NCI-H1092 treated with DMSO at 0.1 percent for 48 hours (cell line): ENCODE measurements around the gene HOOK2.

ENCODE experiments used
- DNase-seq: peaks from one replicate; lab custom pipeline; 2025; lab: John Stamatoyannopoulos, UW

HOOK2 gene

GRCh38 chr19:12782424-12783290, 7.3 kb upstream of the HOOK2 start:
- DNase-seq = peak; percentile 67

GRCh38 chr19:12782174-12782423, 6.7 kb upstream of the HOOK2 start:
- DNase-seq = no peak

- DNase-seq = peak; percentile 58
Observed at GRCh38 chr19:12779162-12779993, 4.0 kb upstream of the HOOK2 start.

DNA sequence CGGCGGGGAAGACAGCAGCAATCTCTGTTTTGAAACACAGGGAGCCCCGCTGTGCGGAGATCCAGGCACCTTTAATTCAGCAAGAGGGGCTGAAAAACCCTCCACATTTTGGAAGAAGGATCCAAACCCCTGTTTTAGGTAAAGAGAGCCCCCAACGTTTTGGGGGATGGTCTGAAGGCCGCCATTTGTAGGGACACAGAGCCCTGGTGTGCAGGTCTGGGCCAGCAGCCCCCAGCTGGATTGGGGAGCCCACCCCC, 3.5 kb upstream of the HOOK2 start:
- DNase-seq = no peak

GRCh38 chr19:12778017-12778904, 2.9 kb upstream of the HOOK2 start:
- peak; percentile 80 for DNase-seq

DNA sequence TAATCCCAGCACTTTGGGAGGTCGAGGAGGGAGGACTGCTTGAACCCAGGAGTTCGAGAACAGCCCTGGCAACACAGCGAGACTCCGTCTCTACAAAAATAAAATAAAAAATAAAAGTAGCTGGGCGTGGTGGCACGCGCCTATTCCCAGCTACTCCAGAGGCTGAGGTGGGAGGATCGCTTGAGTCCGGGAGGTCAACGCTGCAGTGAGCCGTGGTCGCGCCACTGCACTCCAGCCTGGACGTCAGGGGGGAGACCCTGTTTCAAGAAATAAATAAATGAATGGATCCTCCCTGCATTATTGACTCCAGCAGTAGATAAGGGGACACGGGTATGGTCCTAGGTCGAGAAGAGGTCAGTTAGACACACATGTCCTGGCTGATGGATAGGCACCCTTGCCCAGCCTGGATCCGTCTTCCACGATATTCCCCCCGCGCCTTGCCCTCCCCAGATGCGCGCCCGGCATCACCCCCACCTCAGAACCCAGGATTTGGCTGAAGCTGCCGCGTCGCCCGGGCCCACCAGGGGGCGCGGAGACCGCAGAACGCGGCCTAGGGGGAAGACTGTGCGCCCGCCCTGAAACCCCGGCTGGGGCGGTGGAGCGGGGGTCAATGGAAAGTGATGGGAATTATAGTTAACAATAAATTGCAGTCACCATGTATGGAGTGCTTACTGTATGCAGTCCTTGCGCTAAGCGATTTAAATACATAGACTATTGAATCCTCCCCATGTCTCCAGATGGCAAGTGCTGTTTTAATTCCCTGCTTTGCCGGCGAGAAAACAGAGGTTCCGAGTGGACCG, 2.1 kb upstream of the HOOK2 start:
- DNase-seq = peak; percentile 84

GRCh38 chr19:12773571-12773970, 1.8 kb downstream of the HOOK2 start:
- DNase-seq = no peak

- no peak for DNase-seq
Observed at GRCh38 chr19:12772323-12772722, 3.0 kb downstream of the HOOK2 start.

GRCh38 chr19:12770922-12771321, 4.4 kb downstream of the HOOK2 start:
- no peak for DNase-seq

GRCh38 chr19:12769689-12770088, 5.7 kb downstream of the HOOK2 start:
- peak; percentile 27 for DNase-seq

DNA sequence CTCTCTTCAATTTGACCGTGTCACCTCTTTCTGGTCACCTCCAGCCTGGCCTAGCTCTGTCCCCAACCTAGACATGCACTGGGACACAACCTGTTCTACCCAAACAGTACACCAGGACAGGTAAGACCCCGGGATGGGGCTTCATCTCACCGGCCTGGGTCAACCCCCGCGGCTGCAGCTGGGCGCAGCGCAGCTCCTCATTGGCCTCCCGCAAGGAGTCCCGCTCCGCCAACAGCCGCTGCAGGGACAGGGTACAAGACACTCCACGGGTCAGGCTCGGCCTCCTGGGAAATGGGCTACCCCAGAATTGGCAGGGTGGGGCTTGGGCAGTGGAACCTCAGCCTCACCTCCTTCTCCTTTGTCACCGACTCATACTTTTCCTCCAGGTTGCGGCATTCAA, 7.7 kb downstream of the HOOK2 start:
- no peak for DNase-seq

GRCh38 chr19:12767150-12767549, 8.2 kb downstream of the HOOK2 start:
- no peak for DNase-seq

- peak; percentile 22 for DNase-seq
Observed at GRCh38 chr19:12766051-12766521, 9.3 kb downstream of the HOOK2 start.

DNA sequence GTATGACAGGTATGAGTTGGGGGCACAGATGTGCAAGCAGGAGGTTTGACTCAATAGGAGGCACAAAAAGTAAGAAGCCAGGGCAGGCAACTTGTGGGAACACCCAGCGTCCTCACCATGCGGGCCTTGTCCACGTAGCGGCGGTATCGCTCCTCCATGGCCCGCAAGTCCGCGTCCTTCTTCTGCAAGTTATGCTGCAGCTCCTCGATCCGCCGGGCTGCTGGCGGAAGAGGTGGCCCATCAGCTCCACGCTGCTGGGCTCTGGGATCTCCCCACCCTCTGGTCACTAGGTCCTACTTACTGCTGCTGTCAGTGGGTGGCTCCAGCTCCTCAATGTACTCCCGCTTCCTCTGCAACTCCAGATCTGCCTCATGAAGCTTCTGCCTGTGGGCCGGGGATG, 10.7 kb downstream of the HOOK2 start:
- no peak for DNase-seq

GRCh38 chr19:12763100-12763499, 12.3 kb downstream of the HOOK2 start:
- DNase-seq = no peak

GRCh38 chr19:12759686-12760085, 15.7 kb downstream of the HOOK2 start:
- DNase-seq = no peak

DNA sequence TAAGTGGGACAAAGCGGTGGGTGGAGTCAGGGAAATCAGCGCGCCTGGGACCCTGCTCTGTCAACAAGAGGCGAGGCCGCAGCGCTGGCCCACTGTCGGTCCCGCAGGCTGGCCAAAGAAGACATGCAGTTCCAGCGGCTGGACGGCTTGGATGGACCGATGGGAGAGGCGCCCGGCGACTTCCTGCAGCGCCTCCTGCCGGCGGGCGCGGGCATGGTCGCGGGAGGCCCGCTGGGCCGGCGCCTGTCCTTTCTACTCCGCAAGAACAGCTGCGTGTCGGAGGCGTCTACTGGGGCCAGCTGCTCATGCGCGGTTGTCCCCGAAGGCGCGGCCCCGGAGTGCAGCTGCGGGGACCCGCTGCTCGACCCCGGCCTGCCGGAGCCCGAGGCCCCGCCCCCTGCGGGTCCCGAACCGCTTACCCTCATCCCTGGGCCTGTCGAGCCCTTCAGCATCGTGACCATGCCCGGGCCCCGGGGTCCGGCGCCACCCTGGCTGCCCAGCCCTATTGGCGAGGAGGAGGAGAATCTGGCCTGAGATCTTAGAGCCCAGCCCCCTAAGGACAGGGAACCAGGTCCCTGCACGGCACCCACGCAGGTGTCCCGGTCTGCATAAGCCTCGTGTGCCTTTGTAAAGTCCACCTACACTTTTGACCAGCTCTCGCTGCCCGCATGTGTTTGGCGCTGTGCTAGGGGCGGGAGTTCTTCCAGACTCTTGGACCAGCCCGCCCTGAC, 17.6 kb downstream of the HOOK2 start:
- peak; percentile 69 for DNase-seq

DNA sequence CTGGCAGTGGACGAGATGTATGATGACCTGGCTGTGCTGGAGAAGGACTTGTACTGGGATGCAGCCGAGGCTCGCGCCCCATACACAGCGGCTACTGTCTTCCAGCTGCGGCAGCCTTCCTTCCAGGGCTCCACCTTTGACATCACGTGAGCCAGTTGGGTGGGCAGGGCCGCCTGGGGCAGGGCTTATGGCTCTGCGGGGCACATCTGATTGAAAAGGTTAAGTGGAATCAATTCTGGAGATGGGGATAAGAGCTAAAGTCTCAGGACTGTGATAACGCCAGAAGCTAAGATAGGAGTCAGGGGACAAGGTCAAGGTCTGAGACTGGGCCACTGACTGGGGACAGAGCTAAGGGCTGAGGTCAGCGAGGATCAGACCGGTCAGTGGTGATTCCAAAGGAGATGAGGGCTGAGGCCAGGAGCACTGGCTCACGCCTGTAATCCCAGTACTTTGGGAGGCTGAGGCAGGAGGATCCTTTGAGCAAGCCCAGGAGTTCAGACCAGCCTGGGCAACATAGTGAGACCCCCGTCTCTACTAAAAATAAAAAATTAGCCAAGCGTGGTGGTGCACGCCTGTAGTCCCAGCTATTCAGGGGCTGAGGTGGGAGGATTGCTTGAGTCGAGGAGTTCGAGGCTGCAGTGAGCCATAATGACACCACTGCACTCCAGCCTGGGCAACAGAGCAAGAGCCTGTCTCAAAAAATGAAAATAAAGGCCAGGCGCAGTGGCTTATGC, 19.0 kb downstream of the HOOK2 start:
- DNase-seq = no peak

DNA sequence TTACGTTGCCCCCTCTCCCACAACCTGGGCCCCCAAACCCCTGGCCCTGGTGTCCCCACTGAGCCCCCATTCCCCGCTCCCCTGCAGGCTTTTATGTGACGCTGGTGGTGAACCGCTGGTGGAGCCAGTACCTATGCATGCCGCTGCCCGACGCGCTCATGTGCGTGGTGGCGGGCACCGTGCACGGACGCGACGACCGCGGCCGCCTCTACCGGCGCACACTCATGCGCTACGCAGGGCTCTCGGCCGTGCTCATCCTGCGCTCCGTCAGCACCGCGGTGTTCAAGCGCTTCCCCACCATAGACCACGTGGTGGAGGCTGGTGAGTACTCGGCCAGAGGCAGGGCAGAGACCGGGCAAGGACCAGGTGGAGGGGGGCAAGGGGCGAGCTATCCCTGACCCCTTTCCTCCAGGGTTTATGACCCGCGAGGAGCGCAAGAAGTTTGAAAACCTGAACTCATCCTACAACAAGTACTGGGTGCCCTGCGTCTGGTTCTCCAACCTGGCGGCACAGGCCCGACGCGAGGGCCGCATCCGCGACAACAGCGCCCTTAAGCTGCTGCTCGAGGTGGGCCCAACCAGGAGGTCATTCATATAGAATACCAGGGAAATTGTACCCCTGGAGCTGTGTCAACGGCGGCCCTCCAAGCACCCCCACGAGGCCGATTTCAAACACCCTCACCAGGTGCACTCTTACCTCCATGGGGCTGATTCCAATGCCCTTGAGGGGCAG, 20.7 kb downstream of the HOOK2 start:
- no peak for DNase-seq
